GM04504 (cell line): ENCODE data around the gene GALR2.

Experiments used
- DNase-seq: peaks from one replicate; pipeline ENCODE4 v3.0.0-alpha.2; 2012; ENCODE audit warnings: low read depth

Gene GALR2

DNA sequence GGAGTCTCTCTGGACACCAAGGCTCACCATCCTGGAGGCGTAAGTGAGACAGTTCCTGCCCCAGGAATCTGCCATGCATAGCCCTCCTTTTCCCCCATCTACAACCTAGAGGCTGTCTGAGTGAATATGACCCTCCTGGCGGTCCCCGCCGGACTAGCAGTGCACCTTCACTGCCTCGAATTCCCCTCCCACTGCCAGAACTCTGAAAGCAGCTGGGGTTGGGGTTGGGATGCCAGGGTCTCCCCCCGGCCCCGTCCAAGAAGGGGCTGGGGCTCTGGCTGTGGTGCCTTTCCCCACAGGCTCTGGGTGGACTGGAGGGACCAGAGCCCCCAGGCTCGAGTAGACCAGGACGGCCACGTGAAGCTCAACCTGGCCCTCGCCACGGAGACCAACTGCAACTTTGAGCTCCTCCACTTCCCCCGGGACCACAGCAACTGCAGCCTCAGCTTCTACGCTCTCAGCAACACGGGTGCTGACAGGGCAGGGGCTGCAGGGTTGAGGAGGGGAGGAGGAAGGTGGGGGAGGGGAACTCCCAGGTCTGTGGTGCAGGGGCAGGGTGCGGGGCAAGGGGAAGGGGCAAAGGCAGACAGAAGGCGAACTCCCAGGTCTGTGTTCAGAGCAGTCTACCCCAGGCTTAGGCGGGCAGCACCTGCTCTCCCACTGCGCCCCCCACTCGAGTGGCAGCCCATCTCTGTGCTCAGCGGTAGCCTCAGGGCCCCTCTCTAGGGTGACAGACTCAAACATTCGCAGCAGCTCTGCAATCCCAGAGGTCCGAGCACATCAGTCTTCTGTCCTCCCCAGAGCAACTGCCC is 5.6 kb downstream of the GALR2 start:
- no peak for DNase-seq

DNA sequence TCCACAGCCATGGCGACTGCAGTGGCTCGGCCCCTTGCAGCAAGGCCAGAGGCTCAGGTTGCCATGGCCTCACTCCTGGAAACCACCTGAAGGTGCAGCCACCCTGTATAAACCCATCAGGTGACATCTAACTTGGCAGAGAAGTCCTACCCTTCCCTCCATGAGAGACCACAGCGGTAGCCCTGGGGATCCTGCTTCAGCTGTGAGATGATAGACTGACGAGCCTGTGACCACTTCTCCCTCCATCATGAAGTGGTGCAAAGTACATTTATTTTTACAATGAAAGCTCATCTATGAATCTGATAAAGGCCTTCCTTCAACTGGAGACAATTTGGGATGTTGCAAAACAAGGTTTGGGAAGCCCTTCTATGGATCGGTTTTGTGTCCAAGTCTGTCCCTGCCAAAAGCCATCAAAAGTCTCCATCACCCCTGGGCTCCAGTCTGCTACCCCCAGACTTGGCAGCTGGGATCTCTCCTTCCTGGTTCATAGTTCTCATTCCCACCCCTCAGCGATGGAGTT is 6.2 kb downstream of the GALR2 start:
- no peak for DNase-seq

DNA sequence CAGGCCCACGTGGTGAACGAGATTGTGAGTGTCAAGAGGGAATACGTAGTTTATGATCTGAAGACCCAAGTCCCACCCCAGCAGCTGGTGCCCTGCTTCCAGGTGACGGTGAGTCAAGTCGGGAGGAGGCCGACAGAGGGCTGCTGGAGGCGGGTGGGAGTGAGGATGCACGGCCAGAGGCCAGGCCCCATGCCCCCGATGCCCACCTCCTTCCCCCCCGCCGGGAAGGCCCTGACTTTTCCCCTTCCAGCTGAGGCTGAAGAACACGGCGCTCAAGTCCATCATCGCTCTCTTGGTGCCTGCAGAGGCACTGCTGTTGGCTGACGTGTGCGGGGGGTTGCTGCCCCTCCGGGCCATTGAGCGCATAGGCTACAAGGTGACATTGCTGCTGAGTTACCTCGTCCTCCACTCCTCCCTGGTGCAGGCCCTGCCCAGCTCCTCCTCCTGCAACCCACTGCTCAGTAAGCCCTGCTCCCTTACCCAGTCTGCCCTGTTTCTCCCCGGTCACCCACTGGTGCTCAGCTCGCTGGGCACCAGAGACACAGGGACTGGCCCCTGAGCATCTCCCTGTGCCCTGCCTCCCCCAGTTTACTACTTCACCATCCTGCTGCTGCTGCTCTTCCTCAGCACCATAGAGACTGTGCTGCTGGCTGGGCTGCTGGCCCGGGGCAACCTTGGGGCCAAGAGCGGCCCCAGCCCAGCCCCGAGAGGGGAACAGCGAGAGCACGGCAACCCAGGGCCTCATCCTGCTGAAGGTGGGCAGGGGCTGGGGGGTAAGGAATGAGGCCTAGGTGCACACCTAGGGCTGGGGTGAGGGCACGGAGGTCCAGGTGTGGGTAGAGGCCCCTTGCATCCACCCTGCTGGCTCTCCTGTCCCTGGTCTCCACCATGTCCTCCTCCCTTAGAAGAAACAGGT is 7.0 kb downstream of the GALR2 start:
- no peak for DNase-seq

DNA sequence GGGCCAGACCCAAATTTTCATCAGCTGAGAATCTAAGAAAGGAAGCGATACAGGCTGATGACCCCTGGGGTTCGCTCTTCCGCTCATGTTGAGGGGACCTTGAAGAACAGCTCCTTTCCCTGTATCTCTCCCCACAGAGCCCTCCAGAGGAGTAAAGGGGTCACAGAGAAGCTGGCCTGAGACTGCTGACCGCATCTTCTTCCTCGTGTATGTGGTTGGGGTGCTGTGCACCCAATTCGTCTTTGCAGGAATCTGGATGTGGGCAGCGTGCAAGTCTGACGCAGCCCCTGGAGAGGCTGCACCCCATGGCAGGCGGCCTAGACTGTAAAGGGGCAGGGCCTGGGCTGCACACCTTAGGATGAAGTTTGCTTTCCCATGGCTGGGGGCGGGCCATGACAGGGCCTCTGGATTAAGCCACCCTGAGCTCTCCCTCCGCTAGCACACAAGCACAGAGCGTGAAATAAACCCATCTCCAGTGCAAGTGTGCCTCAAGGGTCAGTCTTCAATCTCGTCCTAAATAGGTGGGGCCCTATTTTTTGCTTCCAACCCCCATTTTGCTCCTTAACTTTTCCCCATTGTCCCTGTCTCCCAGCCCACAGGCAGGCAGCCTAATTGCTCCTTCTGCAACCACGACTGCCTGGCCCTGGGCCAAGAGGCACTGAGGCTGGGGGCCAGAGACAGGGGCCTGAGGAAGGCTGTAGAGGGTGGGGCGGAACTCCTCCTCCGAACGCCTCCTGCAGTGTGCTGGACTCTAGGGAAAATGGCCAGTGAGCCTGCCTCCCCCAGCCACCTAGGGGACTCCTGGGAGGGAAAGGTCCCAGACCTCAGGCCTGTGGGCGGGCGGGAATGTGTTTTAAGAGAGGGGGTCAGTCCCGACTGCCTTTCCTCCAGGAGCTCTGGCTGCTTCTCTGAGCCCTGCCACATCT is 8.0 kb downstream of the GALR2 start:
- no peak for DNase-seq

DNA sequence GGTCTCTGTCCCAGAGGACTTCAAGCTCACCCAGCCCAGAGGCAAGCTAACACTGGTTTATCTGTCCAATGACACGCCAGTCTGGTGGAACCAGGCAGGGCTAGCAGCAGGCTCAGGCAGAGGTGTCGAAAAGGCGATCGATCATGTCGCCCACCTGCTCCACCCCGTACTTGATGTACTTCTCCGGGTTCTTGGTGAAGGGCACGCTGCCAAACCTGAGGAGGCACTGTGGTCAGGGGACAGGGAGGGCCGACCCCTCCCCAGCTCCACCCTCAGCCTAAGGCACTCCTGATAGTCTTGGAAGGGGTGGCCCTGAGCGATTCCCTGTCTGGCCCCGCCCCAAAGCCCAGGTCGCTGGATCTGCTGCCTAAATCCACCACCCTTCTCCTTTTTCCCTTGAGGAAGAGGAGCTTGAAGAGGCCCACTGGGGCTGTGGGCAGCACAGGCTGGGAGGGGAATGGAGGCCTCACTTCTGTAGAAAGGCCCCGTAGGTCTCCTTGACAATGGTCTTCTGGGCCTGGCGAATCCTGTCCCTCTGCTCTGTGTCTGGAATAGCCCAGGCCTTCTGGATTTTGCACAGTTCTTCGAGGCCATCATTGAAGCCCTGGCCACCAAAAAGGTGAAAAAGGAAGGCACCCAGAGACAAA is 9.1 kb downstream of the GALR2 start:
- no peak for DNase-seq

DNA sequence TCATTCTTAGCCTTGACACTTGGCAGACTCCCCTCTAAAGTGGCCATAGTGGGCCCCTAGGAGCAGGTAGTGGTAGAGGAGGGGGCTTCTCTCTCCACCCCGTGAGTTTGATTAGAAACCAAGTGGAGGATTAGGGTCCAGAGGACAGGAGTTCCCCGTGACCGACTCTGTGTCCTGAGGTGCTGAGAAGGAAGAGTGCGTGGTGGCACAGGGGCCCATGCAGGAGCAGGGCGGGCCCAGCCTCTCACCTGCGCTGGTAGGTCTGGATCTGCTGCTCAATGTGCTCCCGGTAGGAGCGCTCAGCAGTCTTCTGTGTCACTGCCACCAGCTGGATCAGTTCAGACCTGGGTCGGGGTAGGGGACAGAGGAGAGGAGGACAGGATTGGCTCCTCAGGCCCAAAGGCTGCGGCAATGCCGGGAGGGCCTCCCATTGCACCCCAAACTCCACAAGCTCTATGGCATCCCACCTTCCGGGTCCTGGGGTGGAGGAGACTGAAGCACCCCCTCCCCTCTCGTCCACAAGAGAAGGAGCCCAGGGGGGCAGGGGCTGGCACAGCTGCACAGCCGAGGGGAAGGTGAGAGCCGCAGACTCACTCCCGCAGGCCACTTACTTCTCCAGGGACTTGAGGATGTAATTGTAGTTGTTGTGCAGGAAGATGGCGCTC is 10.6 kb downstream of the GALR2 start:
- DNase-seq: no peak

DNA sequence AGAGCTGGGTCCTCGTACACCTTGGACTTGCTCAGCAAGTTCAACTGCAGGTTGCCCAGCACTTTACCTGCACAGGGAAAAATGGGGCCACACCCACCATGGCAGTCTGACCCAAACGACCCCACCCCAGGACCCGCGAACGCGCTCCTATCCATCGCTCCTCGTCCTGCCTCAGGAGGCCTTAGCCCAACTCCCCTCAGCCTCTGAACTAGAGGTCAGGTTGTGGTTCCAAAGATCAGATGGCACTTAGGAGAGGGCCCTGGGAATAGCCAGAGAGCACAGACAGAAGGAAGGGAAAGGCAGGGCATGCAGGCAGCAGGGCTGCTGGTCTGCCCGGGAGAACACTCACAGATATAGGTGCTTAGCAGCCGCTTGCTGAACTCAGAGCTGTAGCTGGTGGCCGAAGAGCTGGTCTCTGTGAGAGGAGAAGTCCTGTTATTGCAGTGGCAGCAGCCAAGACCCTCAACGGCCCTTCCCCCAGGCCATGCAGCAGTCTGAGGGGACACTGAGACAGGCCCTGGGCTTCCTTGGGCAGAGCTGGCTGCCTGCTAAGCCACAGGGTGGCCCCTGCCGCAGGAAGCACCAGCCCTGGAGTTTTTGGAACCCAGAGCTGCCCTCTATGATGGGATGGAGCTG is 11.3 kb downstream of the GALR2 start:
- no peak for DNase-seq

DNA sequence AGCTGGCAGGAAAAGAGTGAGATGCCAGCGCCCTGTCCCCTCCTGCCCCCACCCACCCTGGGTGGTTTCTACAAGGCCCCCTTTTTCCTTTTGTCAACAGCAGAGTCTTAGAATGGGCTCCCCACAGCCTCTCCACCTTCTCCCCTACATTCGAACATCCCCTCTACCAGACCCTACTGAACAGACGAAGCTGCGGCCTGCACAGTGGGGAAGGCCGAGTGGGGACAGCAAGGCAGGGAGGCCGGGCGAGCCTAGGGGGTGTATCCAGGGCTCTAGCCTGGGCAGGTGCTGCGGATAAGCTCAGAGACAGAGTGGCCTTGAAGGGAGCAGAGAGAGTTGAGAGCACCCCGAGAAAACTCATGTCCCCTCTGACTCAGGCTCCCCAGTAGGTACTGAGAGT is 11.8 kb downstream of the GALR2 start:
- no peak for DNase-seq

DNA sequence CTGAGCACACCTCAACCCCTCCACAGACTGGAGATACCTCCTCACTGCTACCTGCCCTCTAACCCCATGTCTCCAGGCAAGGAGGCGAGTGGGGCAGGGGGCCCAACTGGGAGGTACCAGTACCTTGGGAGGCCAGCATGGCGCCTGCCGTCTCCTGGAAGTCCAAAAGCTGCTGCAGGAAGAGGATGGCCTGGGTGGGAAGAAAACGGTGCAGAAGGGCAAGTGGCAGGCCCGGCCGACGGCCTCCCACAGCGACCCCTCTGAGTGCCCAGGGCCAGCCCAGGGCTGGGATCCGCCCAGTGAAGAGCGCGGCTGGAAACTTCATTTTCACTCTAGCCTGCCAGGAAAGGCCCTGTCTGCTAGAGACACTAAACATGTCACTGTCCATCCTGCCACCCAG is 12.9 kb downstream of the GALR2 start:
- DNase-seq: no peak

DNA sequence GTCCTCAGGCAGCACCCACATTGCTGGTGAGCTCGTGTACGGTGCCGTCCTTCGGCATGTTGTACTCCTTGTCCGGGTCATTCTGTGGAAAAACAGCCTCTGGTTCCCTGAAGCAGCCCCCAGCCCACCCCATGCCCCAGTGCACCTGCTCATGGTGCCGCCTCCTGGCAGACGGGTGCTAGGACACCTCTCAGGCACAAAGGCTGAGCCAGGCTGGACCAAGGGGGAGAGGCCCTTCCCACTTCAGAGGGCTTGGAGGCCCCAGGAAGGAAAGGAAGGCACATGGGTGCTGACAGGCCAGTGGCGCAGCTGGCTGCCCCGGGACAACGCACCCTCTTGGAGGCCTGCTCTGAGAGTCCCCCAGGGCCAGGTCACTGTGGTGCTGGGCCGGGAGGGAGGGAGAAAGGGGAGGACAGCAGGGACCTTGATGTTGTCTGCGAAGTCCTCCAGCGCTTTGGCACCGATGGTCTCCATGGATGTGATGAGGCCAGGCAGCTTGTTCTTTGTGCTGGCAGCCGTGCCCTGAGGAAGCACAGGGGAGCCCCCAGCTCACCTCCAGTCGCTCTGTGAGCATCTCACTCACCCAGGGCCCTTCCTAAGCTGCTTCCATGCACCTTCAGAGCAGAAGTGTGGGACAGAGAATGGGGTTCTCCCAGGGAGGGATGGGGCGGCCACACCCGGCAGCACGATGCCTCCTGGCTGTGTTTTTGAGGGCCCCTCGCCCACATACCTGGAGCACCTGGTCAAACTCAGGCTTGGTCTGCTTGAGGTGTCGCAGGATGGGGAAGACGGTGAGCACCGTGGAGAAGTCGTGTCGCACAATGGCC is 13.7 kb downstream of the GALR2 start:
- DNase-seq: no peak

DNA sequence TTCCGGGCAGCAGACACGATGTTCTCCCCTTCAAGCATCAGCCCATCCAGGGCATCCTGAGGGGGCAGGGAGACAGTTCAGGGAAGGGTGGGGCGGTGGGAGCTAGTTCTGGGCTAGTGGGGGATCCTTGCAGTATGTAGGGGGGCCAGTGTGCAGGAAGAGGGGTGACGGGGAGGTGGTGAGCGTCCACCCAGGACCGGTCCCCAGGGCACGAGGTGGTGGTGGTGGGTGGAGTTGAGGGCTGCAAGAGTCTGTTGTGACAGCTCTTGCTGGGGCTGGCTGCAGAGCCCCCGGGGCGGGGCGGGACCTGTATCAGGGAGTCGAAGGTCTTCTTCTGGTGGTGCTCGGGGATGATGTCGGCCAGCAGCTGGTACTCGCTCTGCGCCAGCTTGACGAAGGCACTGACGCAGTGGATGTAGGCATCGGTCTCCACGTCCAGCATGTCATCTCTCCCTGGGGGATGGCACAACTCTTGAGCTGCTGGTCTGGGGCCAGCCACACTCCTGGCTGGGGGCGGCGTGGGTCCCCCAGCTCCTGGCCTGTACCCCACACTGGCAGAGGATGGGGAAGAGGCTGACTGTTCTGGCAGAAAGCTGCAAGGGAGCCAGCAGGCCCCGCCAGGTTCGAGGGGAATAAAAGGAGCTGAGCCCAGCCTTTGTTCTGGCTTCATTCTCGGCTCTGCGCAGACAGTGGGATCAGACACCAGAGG is 14.4 kb downstream of the GALR2 start:
- DNase-seq: no peak

DNA sequence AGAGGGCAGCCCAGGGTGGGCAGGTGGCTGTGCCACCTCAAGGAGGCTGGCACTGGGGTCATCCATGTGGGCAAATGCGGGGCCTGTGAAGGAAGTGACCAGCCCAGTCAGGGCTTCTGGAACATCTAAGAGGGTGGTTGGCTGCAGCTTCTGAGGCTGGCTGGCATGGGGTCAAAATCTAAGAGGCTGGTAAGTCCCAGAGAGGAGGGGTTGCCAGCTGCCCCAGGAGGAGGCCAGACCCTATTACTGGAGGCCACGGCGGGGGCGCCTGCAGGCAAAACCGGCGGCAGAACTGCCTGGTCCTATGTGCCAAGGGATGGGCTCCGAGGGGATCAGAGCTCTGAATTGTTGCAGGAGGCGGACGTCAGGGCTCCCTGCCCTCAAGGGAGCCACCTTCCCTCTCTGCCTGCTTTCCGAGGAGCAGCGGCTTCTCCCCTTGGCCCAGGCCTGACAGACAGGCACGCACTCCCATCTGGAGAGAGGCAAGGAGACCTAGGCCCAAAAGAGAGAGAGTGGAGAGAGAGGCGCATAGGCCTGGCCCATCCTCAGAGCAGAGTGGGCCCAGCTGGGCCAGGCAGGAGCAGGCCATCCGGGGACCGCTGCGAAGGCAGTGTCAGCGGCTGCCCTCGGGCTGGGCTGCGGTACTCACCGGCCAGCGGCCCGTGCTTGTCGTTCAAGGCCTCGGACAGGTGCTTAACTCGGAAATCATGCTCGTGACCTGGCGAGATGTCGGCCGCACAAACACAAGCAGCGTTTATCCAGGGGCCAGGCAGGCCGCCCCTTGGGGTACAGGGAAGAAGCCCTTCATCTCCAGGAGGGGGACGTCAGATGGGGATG is 15.3 kb downstream of the GALR2 start:
- no peak for DNase-seq

DNA sequence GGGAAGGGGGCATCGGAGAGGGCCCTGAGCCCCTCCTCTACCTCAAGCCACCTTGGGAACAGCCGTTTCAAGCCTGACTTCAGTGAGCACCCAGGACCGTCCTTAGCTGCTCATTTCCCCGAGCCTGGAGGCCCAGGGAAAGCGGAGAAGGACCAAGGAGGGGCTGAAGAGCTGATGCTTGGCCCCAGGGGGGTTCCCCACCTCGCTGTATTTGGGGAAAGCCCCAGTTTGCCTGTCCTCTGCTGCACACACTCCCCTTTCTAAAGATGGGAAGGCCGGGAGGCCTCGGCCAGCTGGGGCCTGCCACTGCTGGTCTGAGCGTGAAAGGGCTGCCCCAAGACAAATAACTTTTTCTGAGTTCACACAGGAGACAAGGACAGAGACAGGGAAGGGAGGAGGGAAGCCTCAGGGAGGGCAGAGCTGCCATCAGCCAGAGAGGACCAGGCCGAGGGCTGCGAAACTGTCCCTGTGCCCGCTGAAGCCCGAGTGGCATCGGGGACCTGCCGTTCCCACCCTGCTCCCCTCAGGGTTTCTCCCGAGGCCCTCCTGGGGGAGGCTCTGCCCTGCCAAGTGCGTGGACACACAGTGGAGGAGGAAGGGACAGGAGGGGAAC is 16.0 kb downstream of the GALR2 start:
- no peak for DNase-seq

DNA sequence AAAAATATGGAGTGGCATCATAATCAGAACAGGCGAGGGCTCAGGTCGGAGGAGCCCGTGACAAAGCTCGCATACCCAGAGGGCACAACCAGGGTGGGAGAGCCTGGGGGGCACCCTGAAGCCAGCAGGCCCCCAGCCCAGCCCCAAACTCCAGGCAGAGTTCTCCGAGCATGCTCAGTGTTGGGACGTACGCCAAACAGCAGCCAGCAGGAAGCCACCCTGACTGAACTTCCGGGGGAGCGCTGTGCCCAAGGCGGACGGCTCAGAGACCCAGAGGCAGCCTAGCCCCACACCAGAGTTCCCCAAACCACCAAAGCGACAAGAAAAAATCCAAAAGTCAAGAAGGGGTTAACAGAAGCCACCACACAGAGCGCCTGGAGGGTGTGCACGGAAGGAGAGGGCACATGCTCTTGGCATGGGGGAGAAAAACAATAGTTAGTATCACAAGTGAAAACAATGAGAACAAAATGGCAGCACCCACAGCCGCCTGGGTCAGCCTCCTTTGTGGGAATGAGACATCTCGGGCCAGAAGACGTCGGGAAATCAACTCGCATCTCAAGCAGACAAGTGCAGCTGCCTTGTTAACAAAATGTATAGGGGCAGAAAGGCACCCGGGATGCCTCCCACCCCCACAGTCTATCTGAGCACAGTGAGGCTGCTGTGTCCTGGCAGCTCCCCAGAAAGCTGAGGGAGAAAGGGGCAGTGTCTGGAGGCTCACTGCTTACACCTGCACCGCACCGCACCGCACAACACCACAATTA is 17.1 kb downstream of the GALR2 start:
- no peak for DNase-seq

DNA sequence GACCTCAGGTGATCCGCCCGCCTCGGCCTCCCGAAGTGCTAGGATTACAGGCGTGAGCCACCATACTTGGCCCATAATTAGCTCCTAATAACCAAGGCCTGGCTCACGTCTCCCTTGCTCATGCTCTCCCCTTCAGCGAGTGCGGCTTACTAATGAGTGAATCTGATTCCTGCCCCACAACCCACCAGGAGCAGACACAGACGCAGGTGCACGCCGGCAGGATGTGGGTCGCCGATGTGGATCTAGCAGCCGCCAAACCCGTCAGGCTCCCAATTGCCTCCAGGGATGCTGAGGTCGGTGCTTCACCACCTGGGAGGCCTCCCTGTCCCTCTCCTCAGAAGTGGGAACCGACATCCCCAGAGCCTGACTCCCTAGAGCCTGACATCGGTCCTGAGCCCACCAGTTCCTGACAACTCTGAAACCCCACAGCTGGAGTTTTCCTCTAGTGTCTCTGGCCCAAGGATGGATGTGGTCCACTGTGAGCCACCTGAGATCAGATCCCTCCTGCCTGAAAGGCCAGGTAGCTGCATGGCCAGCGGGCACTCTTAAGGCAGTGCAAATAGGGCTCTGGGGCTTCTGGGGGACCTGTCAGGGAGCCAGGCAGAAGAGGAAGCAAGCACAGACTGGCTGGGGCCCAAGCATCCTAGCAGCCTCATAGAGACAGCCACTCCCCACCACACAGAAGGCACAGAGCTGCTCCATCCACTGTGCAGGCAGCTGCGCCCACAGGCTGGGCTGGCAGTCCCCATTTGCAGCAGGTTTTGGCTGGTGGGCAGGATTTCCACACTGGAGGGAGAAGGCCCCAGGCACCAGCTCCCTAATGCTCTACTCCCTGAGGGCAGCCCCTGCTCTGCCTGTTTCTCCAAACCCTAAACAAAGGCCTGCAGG is 18.2 kb downstream of the GALR2 start:
- no peak for DNase-seq

DNA sequence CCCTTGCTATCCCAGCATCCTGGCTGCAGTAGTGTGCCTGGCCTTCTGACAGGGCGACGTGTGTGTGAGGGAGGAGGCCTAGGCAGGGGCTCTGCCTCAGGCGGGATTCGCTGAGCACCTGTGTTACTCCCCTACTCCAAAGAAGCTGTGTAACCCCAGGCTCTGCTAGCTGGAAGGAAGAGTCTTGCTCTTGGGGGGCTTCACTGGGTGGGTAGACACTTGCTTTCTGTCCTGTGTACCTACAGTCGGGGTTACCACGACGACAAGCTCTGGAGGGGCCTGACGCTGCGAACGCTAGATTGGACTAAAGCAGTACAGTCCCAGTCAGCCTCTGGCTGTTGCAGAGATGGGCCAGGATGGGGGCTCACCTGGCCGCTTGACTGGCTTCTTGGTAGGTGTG is 19.5 kb downstream of the GALR2 start:
- DNase-seq: no peak
